NCI-H1092 (cell line): ENCODE measurements around the gene EPDR1.
"Not testable (repeated sequence)": the region's sequence is repeated elsewhere in the genome, so short reads cannot be mapped to it uniquely, and the experiment has no call there.

Source experiments
- DNase-seq: peaks from one replicate; lab custom pipeline; 2025; lab: John Stamatoyannopoulos, UW

The EPDR1 gene

DNA sequence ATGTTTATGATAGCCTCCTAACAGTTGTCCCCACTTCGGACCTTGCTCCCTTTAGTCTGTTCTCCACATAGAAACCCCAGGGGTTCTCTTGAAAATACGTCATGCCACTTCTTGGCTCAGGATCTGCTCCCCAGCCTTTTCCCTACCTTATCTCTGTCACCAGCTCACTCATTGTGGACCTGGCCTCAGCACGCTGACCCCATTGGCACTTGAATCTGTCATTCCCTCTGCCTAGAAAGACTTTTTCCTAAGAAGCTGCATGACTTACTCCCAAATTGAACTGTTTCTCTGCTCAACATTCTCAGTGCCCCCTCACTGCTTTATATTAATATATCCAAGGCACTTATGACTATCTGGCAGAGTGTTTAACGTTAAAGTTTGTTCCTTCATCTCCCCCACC, 8.4 kb downstream of the EPDR1 start:
- DNase-seq = no peak

DNA sequence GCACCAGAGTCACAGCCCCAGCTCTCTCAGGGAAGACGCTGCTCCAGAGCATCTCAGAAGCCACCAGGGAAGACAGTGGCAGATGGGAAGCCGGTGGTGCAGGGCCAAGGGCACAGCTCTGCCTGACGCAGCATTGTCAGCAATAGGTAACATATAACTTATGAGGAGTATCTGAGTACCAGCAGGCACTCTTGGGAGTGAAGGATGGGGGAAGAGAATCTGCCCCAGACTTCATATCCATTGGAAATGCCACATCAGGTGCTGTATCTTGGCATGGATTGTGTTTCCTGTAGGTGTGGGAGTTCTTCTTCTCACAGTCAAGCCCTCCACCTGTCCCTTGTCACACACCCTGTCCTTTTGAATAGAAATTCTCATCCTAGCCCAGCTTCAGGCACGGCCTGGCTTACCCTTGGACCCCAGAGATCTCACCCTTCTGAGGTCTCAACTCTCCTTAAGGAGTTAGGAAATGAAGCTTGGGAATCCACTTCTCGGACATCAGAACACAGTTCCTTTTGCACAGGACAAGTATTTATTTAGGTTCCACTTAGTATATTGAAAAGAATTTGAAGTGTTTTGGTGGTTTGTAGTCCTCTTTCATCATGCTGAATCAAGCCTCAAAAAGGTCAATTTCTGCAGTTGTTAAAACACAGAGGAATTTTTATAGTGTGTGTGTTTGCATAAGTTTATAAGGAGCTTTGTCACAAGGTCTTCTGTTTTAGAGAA, 9.9 kb downstream of the EPDR1 start:
- no peak for DNase-seq

DNA sequence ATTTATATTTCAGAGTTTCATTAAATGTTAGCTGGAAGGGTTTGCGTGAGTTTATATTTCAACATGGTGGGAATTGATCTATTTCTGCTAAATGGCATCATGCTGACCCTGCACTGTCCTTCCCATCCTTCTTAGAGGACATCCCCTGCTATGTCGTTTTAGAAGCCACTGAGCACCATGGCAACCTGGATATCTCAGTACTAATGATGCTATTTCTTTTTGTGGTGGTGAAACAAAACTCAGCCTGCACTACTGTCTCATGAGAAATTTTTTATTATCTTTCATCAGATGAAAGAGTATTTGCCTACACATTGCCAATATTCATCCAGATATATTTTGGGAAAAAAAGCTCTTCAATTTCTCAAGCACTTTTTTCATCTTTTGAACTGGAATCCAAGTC, 12.1 kb downstream of the EPDR1 start:
- DNase-seq = no peak

DNA sequence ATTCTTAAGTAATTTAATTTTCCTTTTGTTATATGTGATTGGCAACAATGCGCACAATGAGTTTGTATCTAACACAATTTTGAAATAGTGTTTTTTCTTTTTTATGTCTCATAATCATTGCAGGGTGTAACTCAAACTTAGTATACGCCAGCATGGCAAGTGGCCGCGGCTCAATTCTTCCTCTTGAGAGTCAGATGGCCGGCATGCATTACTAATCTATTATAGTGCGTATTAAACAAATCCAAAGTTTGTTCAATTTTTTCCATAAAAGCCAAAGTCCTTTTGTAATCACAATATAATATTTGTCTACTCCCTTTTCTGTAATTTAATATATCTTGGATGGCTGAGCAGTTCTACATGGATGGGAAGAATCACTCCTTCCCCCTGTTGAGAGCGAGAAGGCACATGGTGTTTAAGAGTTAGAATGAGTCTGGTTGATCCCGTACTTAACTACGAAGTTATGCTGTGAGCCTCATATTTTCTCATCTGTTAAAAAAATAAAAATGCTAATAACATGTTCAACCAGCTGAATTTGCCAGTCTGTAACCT, 12.7 kb downstream of the EPDR1 start:
- DNase-seq = no peak

DNA sequence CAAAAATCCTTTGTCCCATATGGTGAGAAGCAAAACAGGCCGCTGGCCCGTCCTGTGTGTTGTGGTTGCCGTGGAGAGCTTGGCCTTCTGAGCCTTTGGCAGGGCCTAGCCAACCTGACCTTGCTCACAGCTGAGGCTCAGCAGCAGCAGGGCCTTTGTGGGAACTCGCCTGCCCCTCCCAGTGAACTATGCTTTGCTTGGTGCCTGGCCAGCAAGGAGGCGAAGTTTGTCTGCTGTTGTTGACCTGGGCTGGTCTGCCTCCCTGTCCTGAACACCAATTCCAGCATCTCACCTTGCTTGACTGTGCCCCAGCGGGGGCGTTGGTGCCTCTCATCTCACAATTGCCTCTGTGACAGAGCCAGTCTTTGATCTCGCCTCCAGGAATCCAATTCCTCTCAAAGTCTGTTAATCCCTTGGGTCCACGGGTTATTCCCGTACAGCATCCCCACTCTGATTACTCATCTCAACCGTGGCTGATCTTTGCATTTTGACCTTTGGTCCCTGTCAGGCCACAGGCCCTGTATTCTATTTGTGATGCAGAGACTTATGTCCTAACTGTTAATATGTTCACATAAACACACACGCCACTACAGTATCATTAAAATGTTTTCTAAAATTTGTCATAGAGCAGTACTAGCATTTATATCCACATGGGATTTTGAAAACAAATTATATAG, 22.6 kb downstream of the EPDR1 start:
- DNase-seq = no peak

DNA sequence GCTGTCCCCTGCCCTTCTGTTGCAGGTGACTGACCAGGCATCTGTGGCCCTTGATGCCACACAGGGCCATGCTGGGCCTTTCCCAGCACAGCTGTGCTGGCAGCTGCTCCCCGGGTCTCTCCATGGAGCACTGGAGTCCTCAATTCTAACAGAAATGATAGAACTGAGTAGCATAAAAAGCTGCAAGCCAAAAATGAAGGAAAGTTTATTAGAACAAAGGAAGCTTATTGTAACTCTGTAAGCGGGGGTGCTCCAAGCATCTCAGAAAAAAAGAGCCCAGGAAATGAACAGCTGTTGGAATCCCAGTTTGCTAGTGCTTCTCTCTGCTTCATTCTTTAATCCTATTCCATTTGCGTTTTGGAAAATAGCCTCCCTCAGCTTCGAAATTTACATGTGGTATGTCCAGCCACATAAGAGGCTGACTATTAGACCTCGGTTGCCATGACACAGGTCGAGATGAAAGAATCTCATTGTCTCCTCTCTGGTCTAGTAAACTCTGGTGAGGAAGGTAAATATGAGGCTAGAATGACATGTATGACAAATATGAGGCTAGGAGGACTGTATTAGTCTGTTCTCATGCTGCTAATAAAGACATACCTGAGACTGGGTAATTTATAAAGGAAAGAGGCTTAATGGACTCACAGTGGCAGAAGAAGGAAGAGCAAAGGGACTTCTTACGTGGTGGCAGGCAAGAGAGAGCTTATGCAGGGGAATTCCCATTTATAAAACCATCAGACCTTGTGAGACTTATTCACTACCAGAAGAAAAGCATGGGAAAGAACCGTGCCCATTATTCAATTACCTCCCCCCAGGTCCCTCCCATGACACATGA, 23.7 kb downstream of the EPDR1 start:
- no peak for DNase-seq

DNA sequence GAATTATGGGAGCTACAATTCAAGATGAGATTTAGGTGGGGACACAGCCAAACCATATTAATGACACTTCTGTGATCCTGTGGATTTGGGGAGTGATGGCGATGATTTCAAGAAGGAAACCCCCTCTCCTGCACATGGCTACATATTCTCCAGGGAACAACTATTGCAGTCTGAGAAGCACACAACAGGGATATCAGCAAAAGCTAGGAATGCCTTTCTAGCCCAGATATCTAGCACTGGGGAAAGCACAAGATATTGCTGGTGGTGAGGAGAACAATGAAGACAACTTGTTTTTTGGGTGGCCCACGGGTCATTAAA, 24.3 kb downstream of the EPDR1 start:
- no peak for DNase-seq

DNA sequence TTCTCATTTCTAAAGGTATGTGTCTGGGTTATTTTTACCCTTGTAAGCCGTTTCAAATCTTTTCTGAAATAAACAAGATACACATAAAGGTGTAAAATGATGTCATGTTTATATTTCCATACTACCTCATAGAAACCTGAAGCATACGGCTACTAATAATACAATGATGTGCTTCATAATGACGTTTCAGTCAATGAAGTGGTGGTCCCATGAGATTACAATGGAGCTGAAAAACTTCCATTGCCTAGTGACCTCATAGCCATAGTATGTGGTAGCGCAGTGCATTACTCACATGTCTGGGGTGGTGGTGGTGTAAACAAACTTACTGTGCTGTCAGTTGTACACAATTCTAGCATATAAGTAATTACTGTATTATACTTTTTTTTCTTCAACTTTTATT, 24.9 kb downstream of the EPDR1 start:
- DNase-seq = no peak

DNA sequence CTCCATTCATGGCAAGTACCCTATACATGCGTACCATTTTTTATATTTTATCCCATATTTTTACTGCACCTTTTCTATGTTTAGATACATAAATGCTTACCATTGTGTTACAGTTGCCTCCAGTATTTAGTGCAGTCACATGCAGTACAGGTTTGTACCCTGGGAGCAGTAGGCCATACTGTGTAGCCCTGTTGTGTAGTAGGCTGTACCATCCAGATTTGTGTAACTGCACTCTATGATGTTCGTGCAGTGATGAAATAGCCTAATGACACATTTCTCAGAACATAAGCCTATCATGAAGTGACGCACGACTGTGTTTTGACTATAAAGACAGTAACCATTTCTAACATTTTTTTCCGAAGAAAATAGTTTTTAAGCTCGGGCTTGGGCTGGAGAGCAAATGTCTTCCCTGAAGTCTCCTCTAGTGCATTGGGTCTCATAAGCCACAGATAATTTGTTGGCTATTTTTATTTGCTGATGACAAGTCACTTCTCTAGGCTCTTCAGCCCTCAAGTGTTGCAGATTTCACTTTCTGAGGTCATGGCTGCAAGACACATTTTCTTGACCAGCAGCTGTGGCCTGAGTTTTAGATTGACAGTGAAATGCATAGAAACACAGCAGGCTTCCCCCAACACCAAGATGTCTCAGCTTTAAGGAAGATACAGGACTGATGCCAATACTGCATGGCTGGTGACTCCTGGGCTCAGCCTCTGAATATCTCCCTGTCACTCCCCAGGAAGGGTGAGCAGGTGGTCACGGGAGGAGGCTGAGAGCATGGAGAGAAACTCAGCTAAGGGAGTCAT, 26.9 kb downstream of the EPDR1 start:
- no peak for DNase-seq

DNA sequence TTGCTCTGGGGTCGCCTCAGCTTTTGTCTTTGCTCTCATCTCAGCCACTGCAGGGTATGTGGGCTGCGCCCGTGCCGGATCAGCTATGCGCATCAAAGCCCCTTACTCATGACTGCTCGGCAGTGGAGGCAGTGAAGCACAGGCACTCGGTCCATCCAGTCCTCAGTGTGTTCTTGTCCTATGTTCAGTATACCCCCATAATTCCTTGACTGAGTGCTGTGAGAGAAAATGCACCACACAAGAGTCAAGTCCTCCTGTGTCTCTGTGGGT, 27.4 kb downstream of the EPDR1 start:
- no peak for DNase-seq

DNA sequence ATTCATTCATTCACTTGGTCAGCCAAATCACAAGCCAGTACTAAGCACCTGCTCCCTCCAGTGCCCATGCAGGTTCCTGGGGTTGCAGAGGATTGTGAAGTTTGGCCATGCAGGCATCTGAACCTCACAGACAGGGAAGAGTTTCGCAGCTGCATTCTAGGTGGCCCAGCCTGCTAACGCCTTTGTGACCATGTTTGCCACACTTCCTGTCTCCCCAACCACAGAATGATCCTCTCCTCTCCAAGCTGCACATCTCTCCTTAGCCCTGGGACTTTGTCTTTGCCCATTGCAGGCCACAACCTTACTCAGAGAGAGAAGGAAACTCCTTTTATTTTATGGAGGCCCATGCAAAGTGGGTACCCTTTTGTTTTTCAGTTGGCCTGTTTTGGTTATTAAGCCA, 31.8 kb downstream of the EPDR1 start:
- no peak for DNase-seq

DNA sequence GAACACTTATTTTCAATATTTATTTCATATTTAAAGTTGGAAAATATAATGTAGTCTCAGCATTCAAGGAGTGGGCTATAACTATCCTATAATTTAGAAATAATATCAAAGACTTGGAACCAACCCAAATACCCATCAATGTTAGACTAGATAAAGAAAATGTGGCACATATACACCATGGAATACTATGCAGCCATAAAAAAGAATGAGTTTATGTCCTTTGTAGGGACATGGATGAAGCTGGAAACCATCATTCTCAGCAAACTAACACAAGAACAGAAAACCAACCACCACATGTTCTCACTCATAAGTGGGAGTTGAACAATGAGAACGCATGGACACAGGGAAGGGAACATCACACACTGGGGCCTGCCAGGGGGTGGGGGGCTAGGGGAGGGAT, 33.8 kb downstream of the EPDR1 start:
- not testable (repeated sequence) for DNase-seq

DNA sequence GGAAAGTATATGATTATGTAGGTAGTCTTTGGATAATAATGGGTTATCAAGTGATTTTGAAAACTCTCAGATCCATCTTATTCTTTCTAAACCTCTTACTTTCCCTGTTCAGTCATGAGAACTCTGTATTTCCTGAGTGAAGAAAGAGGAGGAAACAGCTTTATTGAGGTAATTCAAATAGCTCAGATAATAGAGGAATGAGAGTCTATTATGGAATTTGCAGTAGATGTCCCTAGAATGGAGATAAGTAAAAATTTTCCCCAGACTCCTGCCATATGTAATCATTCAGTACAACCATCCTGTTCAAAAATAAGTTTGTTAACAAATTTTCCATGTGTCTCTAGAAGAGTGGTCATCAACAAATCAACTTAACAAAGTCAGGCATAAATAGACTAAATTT, 36.4 kb downstream of the EPDR1 start:
- no peak for DNase-seq

DNA sequence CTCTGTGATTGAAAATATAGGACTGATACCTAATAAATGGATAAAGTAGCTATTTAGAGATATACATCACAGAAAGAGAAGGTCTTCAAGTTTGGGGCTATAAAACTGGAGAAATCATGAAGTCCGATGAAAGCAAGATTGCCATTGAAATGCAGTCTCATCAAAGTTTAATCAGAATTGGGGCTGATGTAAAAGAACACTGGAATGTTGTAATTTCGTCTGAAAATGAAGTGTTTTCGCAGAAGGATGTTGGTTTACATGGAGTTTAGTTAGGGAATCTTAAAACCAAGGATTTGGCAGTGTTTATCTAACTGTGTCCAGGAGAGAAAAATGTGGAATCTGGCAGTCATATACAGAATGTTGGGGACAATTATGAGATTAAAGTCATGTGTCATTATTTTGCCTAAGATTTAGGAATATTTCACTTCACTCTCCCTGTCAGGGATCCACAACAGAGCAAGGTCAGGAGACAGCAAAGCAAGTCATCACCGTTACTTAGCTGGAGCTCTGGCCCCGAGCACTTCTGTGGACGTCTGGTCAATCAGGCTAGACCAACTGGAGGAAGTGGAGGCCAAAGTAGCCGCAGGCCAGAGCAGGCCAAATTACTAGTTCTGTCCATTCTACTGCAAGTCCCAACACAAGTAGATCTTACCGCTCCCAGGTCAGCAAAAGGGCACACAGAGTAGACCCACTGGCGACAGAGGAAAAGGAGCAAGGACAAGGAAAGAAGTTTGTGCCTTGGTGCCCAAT, 37.0 kb downstream of the EPDR1 start:
- no peak for DNase-seq

DNA sequence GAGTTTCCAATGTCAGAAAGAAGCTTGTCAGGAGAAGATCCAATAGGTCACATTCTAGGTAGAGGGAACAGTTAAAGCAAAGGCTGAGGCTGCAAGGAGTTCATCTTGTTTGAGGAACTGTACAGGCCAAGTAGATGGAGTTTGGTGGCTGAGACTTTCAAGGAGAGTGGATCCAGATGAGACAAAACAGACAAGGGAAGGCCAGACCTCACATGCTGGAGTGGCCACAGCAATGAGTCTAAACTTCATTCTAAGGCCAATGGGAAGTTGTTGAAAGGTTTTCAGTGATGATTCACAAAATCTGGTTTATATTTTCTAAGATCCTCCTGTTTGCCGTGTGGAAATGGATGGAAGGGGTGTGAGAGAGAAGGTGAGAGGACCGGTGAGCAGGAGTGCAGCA, 40.0 kb downstream of the EPDR1 start:
- no peak for DNase-seq

DNA sequence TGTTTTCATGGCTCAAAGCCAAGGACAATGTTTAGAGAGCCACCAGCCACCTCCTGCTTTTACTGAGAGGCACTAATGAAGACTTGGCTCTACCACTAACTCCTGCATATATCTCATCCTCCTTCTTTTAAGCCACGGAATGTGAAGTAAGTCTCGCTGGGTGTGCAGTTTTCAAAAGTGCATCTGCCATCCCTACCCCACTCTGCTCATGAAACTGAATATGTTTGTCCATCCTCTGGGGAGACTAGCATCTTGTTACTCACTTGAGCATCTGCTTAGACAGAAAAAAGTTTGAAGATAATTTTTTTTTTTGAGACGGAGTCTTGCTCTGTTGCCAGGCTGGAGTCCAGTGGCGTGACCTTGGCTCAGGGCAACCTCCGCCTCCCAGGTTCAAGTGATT, 40.8 kb downstream of the EPDR1 start:
- no peak for DNase-seq

DNA sequence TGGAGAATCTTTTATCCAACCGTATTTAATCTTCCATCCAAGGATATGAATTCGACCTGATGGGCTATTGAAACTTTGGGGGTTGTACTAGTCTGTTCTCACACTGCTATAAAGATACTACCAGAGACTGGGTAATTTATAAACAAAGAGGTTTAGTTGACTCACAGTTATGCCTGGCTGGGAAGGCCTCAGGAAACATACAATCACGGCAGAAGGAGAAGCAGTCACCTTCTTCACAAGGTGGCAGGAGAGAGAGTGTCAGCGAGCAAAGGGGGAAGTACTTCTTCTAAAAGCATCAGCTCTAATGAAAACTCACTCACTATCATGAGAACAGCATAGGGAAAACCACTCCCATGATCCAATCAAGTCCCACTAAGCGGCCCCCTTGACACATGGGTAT, 43.8 kb downstream of the EPDR1 start:
- no peak for DNase-seq

DNA sequence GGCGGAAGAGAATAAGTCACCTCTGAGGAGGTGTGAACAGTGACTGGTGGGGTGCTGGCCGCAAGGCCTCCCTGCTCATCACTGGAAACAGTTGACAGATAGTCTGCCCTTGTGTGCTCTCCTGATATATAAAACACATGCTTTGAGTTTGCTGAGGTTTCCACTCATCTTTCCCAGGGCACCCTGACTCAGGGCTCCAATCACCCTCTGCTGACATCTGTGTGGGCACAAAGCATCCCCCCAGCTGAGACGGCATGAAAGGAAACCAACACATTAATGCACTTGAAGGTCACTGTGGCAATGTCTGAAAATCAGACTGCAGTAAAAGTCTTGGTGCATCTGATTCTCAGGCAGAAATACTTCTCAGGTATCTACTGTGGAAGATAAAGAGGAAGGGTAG, 49.8 kb downstream of the EPDR1 start:
- no peak for DNase-seq

DNA sequence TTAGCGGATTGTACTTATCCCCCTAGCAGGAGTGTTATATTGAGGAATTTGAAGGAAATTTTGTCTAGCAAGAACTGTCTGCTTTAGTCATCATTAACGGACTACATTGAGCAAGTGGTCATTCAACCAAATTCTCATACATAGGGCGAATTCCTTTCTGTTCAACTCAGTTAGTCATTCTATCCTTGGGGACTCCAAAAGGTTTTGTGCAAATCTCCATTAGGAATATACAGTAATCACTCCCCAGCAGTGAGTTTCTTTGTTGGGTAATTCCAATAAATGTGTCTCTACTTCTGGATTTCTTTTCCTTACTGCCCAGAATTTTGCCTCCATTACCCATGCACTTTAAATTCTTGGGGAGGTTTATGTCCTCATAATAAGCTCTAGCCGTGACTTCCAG, 51.1 kb downstream of the EPDR1 start:
- no peak for DNase-seq

DNA sequence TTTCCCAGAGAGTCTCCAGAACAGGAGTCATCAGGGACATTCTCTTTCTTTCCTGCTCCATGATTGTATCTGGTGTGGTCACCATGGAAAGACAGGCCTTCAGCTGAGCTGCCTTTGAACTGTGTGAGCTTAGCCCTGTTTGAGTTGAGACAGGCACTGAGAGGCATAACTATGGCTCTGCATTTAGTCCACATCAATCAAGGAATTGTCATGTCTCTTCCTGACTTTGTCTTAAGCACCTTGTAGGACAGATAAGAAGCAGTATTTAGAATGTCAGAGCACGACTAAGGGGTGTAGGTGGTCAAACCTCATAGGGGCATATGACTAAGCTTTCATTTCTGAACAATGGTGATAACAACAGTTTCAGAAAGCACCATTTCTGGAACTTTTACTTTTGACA, 53.5 kb downstream of the EPDR1 start:
- no peak for DNase-seq

DNA sequence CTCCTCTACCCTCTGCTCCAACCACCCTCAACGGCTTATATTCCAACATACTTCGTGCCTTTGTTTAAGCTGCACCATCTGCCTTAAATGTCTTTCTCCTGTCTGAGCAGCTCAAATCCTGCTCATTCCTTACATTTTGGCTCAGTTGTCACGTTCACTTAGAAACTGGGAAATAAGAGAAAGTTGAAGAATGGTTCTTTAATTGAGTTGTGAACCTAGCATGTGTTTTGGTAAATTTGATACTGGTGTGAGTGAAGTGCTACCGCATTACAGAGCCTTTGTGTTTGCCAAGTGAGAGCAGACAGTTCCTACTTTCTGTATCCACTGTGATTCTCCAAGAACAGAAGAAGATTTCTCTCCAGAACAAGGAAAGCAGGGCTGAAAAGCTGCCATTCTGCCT, 54.3 kb downstream of the EPDR1 start:
- no peak for DNase-seq

DNA sequence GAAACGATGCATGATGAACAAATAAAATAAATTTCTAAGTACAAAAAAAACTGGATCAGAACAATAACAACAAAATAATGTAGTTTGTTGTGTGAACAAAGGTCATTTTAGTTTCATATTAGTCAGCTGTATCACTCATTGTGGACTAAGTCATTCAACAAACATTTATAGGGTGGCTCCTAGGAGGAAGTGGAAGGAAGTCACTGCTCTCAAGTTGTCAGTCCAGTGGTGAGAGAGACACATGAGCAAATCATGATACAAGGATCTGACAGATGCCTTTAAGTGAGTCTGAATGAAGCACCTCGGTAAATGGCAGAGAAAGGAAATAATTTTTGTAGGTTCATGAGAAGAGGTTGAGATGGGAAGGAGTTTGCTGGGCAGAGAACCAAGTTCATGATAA, 56.8 kb downstream of the EPDR1 start:
- no peak for DNase-seq
